ENCODE results near the gene PRKN. TPM values are rescaled to one million over a fixed set of nuclear protein-coding genes. Genes with fewer than 3 reads are reported as not detected.

Gene PRKN
- polyA plus RNA-seq, 1 donor from 2014 or later, result 1.2 TPM

GRCh38 chr6:161649068-161649467 is 1078.5 kb downstream of the PRKN start:
- H3K4me2 ChIP-seq (ENCODE audit: low read length), result no peak overlapping the region
- H3F3A ChIP-seq (ENCODE audit: insufficient read depth, low read length, poor library complexity, severe bottlenecking), result no peaks in the 10 kb centered on the region
- no peak overlapping the region for H3K4me3 ChIP-seq (ENCODE audit: low read length)
- no peaks in the 10 kb centered on the region for H3K9me3 ChIP-seq (ENCODE audit: low read length)
- H3K36me3 ChIP-seq (ENCODE audit: insufficient read depth, low read length), result no peaks in the 10 kb centered on the region
- TF ChIP-seq TAF1 (IDR thresholded peaks at IDR 0.05; ENCODE audit: low read depth) (no peak), POLR2AphosphoS5 (IDR thresholded peaks at IDR 0.05) (no peak), RAD21 (conservative IDR thresholded peaks at IDR 0.05) (no peak), CTCF (IDR thresholded peaks at IDR 0.05; ENCODE audit: poor library complexity, severe bottlenecking) (no peak), EZH2 (IDR thresholded peaks at IDR 0.05; ENCODE audit: borderline replicate concordance, insufficient read depth, low read length, poor library complexity, severe bottlenecking) (no peak), EP300 (conservative IDR thresholded peaks at IDR 0.05; ENCODE audit: poor library complexity, severe bottlenecking) (no peak), SMC3 (conservative IDR thresholded peaks at IDR 0.05; ENCODE audit: poor library complexity) (no peak), MXI1 (conservative IDR thresholded peaks at IDR 0.05; ENCODE audit: poor library complexity, severe bottlenecking) (no peak), REST (IDR thresholded peaks at IDR 0.05; ENCODE audit: borderline replicate concordance) (no peak)
- H3K27me3 ChIP-seq (ENCODE audit: insufficient read depth, low read depth, low read length), result no peaks in the 10 kb centered on the region
- H2AFZ ChIP-seq (ENCODE audit: low read depth, low read length), result no peak overlapping the region
- H3K27ac ChIP-seq (ENCODE audit: low read length), result no peak overlapping the region
- H3K9ac ChIP-seq (ENCODE audit: low read length), result no peak overlapping the region
- no peaks in the 10 kb centered on the region for H4K20me1 ChIP-seq (ENCODE audit: insufficient read depth)
- no peaks in the 10 kb centered on the region for H3K9me2 ChIP-seq (ENCODE audit: insufficient read depth, low read length)
- no peaks in the 10 kb centered on the region for H3K79me2 ChIP-seq (replicated peaks; ENCODE audit: insufficient read depth, low read length)

GRCh38 chr6:161647234-161647633 is 1080.3 kb downstream of the PRKN start:
- no peak for TF ChIP-seq MXI1 (conservative IDR thresholded peaks at IDR 0.05; ENCODE audit: poor library complexity, severe bottlenecking)
- TF ChIP-seq CTCF (IDR thresholded peaks at IDR 0.05; ENCODE audit: poor library complexity, severe bottlenecking), result no peak
- TF ChIP-seq EZH2 (IDR thresholded peaks at IDR 0.05; ENCODE audit: borderline replicate concordance, insufficient read depth, low read length, poor library complexity, severe bottlenecking), result no peak
- TF ChIP-seq POLR2AphosphoS5 (IDR thresholded peaks at IDR 0.05), result no peak
- no peak for TF ChIP-seq EP300 (conservative IDR thresholded peaks at IDR 0.05; ENCODE audit: poor library complexity, severe bottlenecking)
- TF ChIP-seq TAF1 (IDR thresholded peaks at IDR 0.05; ENCODE audit: low read depth), result no peak
- TF ChIP-seq RAD21 (conservative IDR thresholded peaks at IDR 0.05), result no peak
- no peak for TF ChIP-seq SMC3 (conservative IDR thresholded peaks at IDR 0.05; ENCODE audit: poor library complexity)
- no peak overlapping the region for H2AFZ ChIP-seq (ENCODE audit: low read depth, low read length)
- H3K4me2 ChIP-seq (ENCODE audit: low read length), result no peak overlapping the region
- no peaks in the 10 kb centered on the region for H3K9me2 ChIP-seq (ENCODE audit: insufficient read depth, low read length)
- no peaks in the 10 kb centered on the region for H4K20me1 ChIP-seq (ENCODE audit: insufficient read depth)
- H3K79me2 ChIP-seq (replicated peaks; ENCODE audit: insufficient read depth, low read length), result no peaks in the 10 kb centered on the region
- H3K4me3 ChIP-seq (ENCODE audit: low read length), result no peak overlapping the region
- no peaks in the 10 kb centered on the region for H3K27me3 ChIP-seq (ENCODE audit: insufficient read depth, low read depth, low read length)
- no peaks in the 10 kb centered on the region for H3F3A ChIP-seq (ENCODE audit: insufficient read depth, low read length, poor library complexity, severe bottlenecking)
- H3K9me3 ChIP-seq (ENCODE audit: low read length), result no peaks in the 10 kb centered on the region
- no peaks in the 10 kb centered on the region for H3K36me3 ChIP-seq (ENCODE audit: insufficient read depth, low read length)
- H3K27ac ChIP-seq (ENCODE audit: low read length), result no peak overlapping the region
- H3K9ac ChIP-seq (ENCODE audit: low read length), result no peak overlapping the region

Measured in neural cell (in vitro differentiated cells).